Measurements from ENCODE around the gene HJV.

HJV gene

GRCh38 chr1:145972580-145972979, 49.0 kb downstream of the HJV start:
- no peak for DNase-seq
